Stimulated activated CD8-positive, alpha-beta memory T cell treated with anti-CD3 and anti-CD28 coated beads, Interleukin-12 subunit alpha, Interleukin-12 subunit beta, amount 100 ng/mL, for 24 hours (primary cell): ENCODE measurements around the gene SLC9A1.
"Not testable (repeated sequence)": the region's sequence is repeated elsewhere in the genome, so short reads cannot be mapped to it uniquely, and the experiment has no call there.

Source experiments
- DNase-seq: peaks from one replicate; pipeline ENCODE4 v3.0.0-alpha.2; 2020; ENCODE audit errors: extremely low read depth

Gene SLC9A1

GRCh38 chr1:27154991-27155781 is at the start of gene SLC9A1:
Gene SLC9A1, minus strand, starts transcription at chr1:27155125. Its CDS starts 791 bp downstream, at chr1:27154334.
- peak; percentile 73 for DNase-seq

- no peak for DNase-seq
Observed at GRCh38 chr1:27203946-27204345, 49.0 kb upstream of the SLC9A1 start.

- no peak for DNase-seq
Observed at GRCh38 chr1:27201295-27201694, 46.4 kb upstream of the SLC9A1 start.

GRCh38 chr1:27193194-27193593 is 38.3 kb upstream of the SLC9A1 start:
- DNase-seq: no peak

- no peak for DNase-seq
Observed at GRCh38 chr1:27192039-27192529, 37.2 kb upstream of the SLC9A1 start.

GRCh38 chr1:27184665-27185064 is 29.7 kb upstream of the SLC9A1 start:
- not testable (repeated sequence) for DNase-seq

GRCh38 chr1:27179979-27180378 is 25.1 kb upstream of the SLC9A1 start:
- DNase-seq: no peak

GRCh38 chr1:27179379-27179778 is 24.5 kb upstream of the SLC9A1 start:
- DNase-seq: no peak

- no peak for DNase-seq
Observed at GRCh38 chr1:27176954-27177353, 22.0 kb upstream of the SLC9A1 start.

- no peak for DNase-seq
Observed at GRCh38 chr1:27176323-27176722, 21.4 kb upstream of the SLC9A1 start.

GRCh38 chr1:27172992-27173391 is 18.1 kb upstream of the SLC9A1 start:
- DNase-seq: not testable (repeated sequence)

- no peak for DNase-seq
Observed at GRCh38 chr1:27166929-27167328, 12.0 kb upstream of the SLC9A1 start.

GRCh38 chr1:27166351-27166802 is 11.5 kb upstream of the SLC9A1 start:
- DNase-seq: no peak

- no peak for DNase-seq
Observed at GRCh38 chr1:27163093-27163492, 8.2 kb upstream of the SLC9A1 start.

GRCh38 chr1:27162090-27162489 is 7.2 kb upstream of the SLC9A1 start:
- DNase-seq: no peak

GRCh38 chr1:27161594-27161993 is 6.7 kb upstream of the SLC9A1 start:
- DNase-seq: no peak

- DNase-seq: no peak
Observed at GRCh38 chr1:27157194-27157593, 2.3 kb upstream of the SLC9A1 start.

- no peak for DNase-seq
Observed at GRCh38 chr1:27154469-27154990, 395 bp downstream of the SLC9A1 start.

GRCh38 chr1:27153927-27154358 is 982 bp downstream of the SLC9A1 start:
- no peak for DNase-seq

GRCh38 chr1:27153549-27153886 is 1.4 kb downstream of the SLC9A1 start:
- no peak for DNase-seq

GRCh38 chr1:27152829-27153548 is 1.9 kb downstream of the SLC9A1 start:
- no peak for DNase-seq

- no peak for DNase-seq
Observed at GRCh38 chr1:27152004-27152828, 2.7 kb downstream of the SLC9A1 start.
